ENCODE results near the gene TCERG1L.

DNA sequence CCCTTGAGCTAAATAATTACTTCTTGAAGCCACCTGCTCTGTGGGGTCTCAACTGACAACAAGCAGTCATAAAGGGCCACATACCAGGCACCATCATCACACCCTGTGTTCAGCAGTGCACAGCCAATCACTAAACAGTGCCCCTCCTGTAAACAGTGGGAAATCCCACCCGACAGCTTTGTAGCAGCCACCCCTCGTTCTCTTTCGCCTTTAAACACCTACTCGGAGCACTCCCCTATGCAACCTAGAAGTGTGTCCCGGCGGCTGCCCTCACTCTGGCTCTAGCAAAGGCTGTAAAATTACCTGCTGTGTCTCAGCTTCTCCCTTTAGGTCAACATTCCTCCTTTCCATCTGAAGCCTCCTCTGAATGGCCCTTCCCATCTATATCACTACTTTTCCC is 111.9 kb downstream of the TCERG1L start:
- TF ChIP-seq CTCF (IDR thresholded peaks at IDR 0.05) (no peak), POLR2A (IDR thresholded peaks at IDR 0.05) (no peak)
